ENCODE measurements around the gene ZNF606.
"Not testable (repeated sequence)": the region's sequence is repeated elsewhere in the genome, so short reads cannot be mapped to it uniquely, and the experiment has no call there.

ZNF606 gene

GRCh38 chr19:58009666-58010301 lies 7.2 kb upstream of the ZNF606 start:
- DNase-seq (ENCODE audit: low spot score) = peak; percentile 86

- no peak for DNase-seq (ENCODE audit: low spot score)
Measured at GRCh38 chr19:58009301-58009665, 6.7 kb upstream of the ZNF606 start.

DNA sequence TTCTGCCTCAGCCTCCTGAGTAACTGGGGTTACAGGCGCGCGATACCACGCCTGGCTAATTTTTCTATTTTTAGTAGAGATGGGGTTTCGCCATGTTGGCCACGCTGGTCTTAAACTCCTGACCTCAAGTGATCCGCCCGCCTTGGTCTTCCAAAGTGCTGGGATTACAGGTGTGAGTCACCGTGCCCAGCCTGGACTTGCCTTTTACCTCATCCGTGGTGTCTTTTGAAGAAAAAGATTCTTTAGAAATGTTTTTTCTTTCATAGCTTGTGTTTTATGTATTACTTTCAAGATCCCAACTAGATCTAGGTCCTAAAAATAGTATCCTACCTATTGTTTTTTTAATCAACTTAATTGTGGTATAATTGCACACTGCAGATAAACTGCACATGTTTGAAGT lies 6.3 kb upstream of the ZNF606 start:
- DNase-seq (ENCODE audit: low spot score) = not testable (repeated sequence)

DNA sequence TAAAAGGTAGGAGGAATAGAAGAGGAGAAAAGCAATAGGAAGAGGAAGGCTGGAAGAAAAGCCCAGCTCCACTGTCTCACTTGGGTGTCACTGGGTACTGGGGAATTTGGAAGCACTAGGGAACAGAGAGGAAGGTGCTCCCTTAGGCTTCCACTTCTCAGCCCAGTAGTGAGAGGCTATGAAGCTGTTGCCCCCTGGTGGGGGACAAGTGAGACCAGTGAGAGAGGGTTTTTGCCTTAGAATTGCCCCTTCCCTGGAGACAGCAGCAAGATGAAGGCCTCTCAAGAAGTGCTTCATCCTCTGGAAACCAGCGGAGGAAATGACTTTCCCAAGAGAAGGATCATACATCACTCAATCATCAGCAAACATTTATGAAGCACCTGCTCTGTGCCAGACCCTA lies 4.7 kb upstream of the ZNF606 start:
- no peak for DNase-seq (ENCODE audit: low spot score)

DNA sequence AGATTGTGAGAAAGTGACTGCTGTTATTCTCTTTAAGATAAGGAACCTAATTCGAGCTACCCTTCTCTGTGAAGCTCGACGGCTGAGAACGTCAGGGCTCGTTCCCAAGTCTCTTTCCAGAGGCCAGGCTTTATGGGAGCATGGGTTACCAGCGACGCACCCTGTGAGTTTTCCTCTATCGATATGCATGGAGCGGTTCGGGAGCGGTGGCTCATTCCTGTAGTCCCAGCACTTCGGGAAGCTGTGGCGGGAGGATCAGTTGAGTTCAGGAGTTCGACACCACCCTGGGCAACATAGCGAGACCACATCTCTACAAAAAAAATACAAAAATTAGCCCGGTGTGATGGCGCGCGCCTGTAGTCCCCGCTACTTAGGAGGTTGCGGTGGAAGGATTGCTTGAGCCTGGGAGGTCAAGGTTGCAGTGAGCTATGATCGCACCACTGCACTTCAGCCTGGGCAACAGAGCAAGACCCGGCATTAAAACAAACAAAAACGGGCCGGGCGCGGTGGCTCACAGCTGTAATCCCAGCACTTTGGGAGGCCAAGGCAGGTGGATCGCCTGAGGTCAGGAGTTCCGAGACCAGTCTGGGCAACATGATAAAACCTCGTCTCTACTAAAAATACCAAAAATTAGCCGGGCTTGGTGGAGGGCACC lies 681 bp upstream of the ZNF606 start:
- DNase-seq (ENCODE audit: low spot score) = peak; percentile 8

GRCh38 chr19:58001895-58002369 lies 688 bp downstream of the ZNF606 start:
- DNase-seq (ENCODE audit: low spot score) = peak; percentile 17

GRCh38 chr19:58000677-58001076 lies 1.9 kb downstream of the ZNF606 start:
- no peak for DNase-seq (ENCODE audit: low spot score)

GRCh38 chr19:57992841-57993240 lies 9.8 kb downstream of the ZNF606 start:
- no peak for DNase-seq (ENCODE audit: low spot score)

DNA sequence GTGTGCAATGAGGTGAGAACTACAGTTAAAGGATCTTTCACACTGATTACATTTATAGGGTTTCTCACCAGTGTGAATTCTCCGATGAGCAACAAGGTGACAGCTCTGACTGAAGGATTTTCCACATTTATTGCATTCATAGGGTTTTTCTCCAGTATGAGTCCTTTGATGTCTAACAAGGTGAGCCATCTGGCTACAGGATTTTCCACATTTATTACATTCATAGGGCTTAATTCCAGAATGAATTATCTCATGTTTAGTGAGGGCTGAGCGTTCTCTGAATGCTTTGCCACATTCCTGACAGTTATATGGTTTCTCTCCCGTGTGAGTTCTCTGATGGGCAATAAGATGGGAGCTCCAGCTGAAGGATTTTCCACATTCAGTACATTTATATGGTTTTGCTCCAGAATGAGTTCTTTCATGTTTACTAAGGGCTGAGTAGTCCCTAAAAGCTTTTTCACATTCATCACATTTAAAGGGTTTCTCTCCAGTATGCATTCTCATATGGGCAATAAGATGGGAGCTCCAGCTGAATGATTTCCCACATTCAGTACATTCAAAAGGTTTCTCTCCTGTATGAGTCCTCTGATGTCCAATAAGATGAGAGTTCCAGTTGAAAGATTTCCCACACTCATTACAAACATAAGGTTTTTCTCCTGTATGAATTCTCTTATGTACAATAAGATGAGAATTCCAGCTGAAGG lies 23.9 kb downstream of the ZNF606 start:
- DNase-seq (ENCODE audit: low spot score) = no peak

GRCh38 chr19:57974434-57974833 lies 28.2 kb downstream of the ZNF606 start, which contains the start of gene C19orf18:
TSS of gene C19orf18 (minus strand) at chr19:57974534. CDS start at chr19:57974432, 102 bp downstream.
- no peak for DNase-seq (ENCODE audit: low spot score)

GRCh38 chr19:57964761-57965160 lies 37.9 kb downstream of the ZNF606 start:
- DNase-seq (ENCODE audit: low spot score) = no peak

GRCh38 chr19:57961785-57962184 lies 40.8 kb downstream of the ZNF606 start:
- no peak for DNase-seq (ENCODE audit: low spot score)

- DNase-seq (ENCODE audit: low spot score) = no peak
Measured at GRCh38 chr19:57954996-57955395, 47.6 kb downstream of the ZNF606 start.

- DNase-seq (ENCODE audit: low spot score) = no peak
Measured at GRCh38 chr19:57949702-57950101, 52.9 kb downstream of the ZNF606 start.

DNA sequence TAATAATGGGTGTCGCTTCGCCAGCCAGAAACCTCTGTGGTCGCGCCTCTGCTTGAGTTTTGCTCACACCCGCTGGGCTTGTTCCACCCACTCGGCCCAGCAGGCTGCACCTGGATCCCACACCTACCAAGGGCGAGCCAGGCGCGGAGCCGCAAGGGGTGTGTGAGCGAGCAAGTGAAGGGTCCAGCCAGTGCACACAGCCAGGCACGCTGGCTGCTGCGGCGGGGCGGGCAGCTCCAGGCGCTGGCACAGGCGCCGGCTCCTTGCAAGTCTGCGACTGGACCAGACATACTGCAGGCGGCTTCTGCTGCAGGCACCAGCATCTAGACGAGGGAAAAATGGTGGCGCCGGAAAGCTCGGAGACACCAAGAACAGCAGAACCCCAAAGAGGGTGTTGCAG lies 53.3 kb downstream of the ZNF606 start:
- DNase-seq (ENCODE audit: low spot score) = no peak

DNA sequence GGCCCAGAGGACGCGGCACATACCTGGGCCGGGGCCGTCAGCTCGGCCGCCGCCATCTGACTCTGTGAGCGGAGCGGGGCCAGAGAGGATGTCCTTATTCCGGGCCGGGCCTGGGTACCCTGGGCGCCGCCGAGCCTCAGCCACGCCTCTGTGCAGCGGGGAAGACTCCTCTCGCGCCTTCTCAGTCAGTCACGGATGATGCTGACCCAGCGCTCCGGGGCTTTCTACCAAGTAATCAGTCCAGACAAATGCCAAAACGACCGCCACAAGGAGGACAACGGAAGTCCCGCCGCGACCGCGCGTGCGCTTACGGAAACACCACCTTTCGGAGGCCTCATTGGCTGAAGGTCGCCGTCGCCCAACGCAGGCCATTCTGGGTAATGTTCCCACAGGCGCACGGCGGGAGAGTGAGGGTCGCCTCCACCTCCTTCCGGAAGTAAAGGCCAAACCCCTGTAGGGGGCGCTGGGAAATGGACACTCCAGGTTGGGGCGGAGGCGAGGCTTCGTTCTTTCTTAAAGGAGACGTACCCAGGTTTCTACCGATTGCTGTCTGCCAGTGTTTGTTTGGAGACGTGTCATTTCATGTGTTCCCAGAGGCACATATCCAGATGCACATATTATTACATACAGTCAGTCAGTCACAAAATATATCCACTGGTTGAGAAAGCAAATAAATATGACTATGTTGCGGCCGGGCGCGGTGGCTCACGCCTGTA lies 55.0 kb downstream of the ZNF606 start, which contains the start of gene ZNF256:
Gene ZNF256 (minus strand): TSS at position 288 of the 716 bp plus-strand sequence. CDS start 232 bp downstream, at position 56.
- peak; percentile 89 for DNase-seq (ENCODE audit: low spot score)

- no peak for DNase-seq (ENCODE audit: low spot score)
Measured at GRCh38 chr19:57947088-57947418, 55.6 kb downstream of the ZNF606 start.

DNA sequence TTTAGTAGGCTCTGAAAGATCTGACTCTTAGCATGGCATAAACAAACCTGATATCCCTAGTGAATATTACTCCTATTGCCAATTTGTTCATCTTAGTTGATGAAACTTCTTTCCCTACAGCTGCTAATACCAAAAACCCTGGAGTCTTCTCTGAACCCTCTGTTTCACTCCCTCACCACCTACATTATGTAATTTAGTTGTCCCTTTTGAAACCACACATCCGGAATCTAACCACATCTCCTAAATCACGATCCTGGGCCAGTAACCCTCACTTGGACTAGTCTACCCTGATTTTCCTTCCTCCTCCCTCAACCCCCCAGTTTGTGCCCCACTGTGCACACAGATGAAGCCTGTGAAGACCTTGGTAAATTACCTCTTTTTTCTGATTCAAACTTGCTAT lies 56.3 kb downstream of the ZNF606 start:
- no peak for DNase-seq (ENCODE audit: low spot score)

DNA sequence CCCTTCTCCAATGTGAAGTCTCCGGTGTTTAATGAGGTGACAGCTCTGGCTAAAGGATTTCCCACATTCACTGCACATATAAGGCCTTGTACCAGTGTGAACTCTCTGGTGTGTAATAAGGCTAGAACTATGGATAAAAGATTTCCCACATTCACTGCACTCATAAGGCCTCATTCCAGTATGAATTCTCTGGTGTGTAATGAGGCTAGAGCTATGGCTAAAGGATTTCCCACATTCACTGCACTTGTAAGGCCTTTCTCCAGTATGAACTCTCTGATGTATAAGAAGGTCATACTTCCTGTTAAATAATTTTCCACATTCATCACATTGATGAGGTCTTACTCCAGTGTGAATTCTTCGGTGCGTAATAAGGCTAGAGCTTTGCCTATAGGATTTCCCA lies 61.0 kb downstream of the ZNF606 start:
- no peak for DNase-seq (ENCODE audit: low spot score)

DNA sequence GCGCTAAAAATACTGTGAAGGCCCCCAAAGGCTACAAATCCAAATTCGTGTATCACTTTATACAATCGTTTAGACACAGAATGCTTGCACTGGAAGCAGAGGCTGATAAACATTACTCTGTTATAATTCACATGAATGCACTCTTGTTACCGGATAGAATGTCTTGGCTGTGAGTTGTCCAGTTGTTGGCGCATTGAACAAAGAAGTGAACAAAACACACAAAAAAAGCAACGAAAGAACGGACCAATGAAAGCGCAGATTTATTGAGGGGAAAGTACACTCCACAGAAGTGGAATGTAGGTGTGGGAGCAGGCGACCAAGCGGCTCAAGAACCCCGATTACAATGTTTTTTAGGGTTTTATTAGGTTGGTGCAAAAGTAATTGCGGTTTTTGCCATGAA lies 66.9 kb downstream of the ZNF606 start:
- DNase-seq (ENCODE audit: low spot score) = peak; percentile 72

DNA sequence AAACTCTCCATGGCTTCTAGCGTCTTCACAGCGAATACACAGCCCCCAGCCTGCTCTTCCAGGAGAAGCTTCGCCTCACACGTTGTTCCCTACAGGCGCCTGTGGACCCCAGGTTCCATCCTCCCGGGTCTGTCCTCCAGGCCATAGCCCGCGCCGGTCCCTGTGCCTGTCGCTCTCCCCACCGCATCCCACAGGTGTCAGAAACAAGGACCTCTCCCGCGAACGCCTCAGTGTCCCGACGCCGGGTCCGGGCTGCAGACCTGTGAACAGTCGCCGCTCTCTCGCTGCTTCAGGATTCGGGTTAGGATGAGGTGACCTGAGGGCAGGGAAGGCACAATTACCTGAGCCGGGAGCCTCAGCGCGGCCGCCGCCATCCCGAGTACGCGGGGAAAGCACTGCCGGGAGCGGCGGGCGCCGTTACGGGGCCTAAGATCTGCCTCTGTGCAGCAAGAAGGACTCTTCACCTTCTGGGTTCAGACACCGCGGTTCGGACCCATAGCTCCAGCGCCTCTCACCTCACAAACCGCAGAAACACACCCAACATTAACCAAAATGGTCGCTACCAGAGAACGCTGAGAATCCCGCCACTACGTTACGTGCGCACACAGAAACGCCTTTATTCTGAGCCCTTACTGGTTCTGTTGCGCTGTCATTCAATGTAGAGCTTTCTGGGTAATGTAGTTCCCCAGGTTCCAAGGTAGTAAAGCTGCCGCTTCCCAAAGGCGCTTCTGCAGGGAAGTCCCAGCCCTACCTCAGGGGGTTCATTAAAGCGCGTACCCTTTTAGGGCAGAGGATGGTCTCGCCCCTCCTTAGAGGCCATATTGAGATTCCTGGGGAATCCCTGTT lies 67.6 kb downstream of the ZNF606 start, which contains the start of gene ZNF418:
Gene ZNF418 (minus strand): TSS at position 583 of the 846 bp plus-strand sequence. CDS start 1,580 bp downstream, outside the sequence.
- DNase-seq (ENCODE audit: low spot score) = peak; percentile 89

Measured in globus pallidus (tissue), 1 donor.